H9 (cell line): Measurements from ENCODE around the gene LOC128125822.

Experiments used
- DNase-seq: peaks from one replicate; pipeline ENCODE4 v3.0.0-alpha.2; 2017
- H2AFZ ChIP-seq: one replicate; pipeline ENCODE4 v1.6.1; 2013; ENCODE audit warnings: mild to moderate bottlenecking, low read length, control low read depth, moderate library complexity
- H2AK5ac ChIP-seq: 2 replicates; pipeline ENCODE4 v1.6.1; 2013; ENCODE audit warnings: low read length, control low read depth, mixed read lengths; ENCODE audit not compliant: insufficient read length
- H2BK120ac ChIP-seq: one replicate; pipeline ENCODE4 v1.6.1; 2013; ENCODE audit warnings: low read depth, mild to moderate bottlenecking, low read length, control low read depth, inconsistent platforms; ENCODE audit not compliant: poor library complexity, severe bottlenecking
- H2BK12ac ChIP-seq: 2 replicates; pipeline ENCODE4 v1.6.1; 2013; ENCODE audit warnings: low read length, control low read depth, mixed read lengths, low read depth; ENCODE audit not compliant: insufficient read length
- H2BK15ac ChIP-seq: 2 replicates; pipeline ENCODE4 v1.6.1; 2013; ENCODE audit warnings: low read depth, low read length, control low read depth
- H2BK20ac ChIP-seq: one replicate; pipeline ENCODE4 v1.6.1; 2013; ENCODE audit warnings: low read depth, mild to moderate bottlenecking, low read length, control low read depth, inconsistent platforms; ENCODE audit not compliant: poor library complexity, severe bottlenecking
- H2BK5ac ChIP-seq: 2 replicates; pipeline ENCODE4 v1.6.1; 2013; ENCODE audit warnings: low read length, control low read depth, mixed read lengths; ENCODE audit not compliant: insufficient read length
- H3K14ac ChIP-seq: 2 replicates; pipeline ENCODE4 v1.6.1; 2013; ENCODE audit warnings: low read length, control low read depth; ENCODE audit not compliant: insufficient read depth
- H3K18ac ChIP-seq: 2 replicates; pipeline ENCODE4 v1.6.1; 2013; ENCODE audit warnings: low read depth, mild to moderate bottlenecking, mixed read lengths, low read length, control low read depth; ENCODE audit not compliant: insufficient read length
- H3K23ac ChIP-seq: 2 replicates; pipeline ENCODE4 v1.6.1; 2013; ENCODE audit warnings: low read length, control low read depth, mixed read lengths, low read depth; ENCODE audit not compliant: insufficient read length
- H3K23me2 ChIP-seq: 2 replicates; pipeline ENCODE4 v1.6.1; 2013; ENCODE audit warnings: low read depth, mild to moderate bottlenecking, mixed read lengths, low read length, control low read depth; ENCODE audit not compliant: insufficient read length, poor library complexity, severe bottlenecking
- H3K27ac ChIP-seq: 2 replicates; pipeline ENCODE4 v1.5.1; 2013; ENCODE audit warnings: low read length, control low read depth, mixed read lengths, low read depth; ENCODE audit not compliant: insufficient read length
- H3K27me3 ChIP-seq: 2 replicates; pipeline ENCODE4 v1.6.1; 2013; ENCODE audit warnings: low read length, control low read depth, inconsistent platforms; ENCODE audit not compliant: insufficient read depth
- H3K4ac ChIP-seq: 2 replicates; pipeline ENCODE4 v1.6.1; 2013; ENCODE audit warnings: low read depth, mild to moderate bottlenecking, control low read depth, inconsistent platforms, low read length, moderate library complexity
- H3K4me1 ChIP-seq: 2 replicates; pipeline ENCODE4 v1.6.1; 2013; ENCODE audit warnings: low read length, control low read depth, inconsistent platforms; ENCODE audit not compliant: insufficient read depth
- H3K4me2 ChIP-seq: 2 replicates; pipeline ENCODE4 v1.6.1; 2013; ENCODE audit warnings: low read length, control low read depth, mixed read lengths; ENCODE audit not compliant: insufficient read length, insufficient read depth
- H3K56ac ChIP-seq: 2 replicates; pipeline ENCODE4 v1.6.1; 2013; ENCODE audit warnings: low read depth, mild to moderate bottlenecking, mixed read lengths, low read length, control low read depth; ENCODE audit not compliant: insufficient read length
- H3K79me1 ChIP-seq: 2 replicates; pipeline ENCODE4 v1.6.1; 2013; ENCODE audit warnings: low read depth, mild to moderate bottlenecking, moderate library complexity, low read length, control low read depth, inconsistent platforms; ENCODE audit not compliant: insufficient read depth, poor library complexity, severe bottlenecking
- H3K79me2 ChIP-seq: 2 replicates; pipeline ENCODE4 v1.6.1; 2013; ENCODE audit warnings: low read length, control low read depth, inconsistent platforms; ENCODE audit not compliant: insufficient read depth
- H3K9ac ChIP-seq: 2 replicates; pipeline ENCODE4 v1.6.1; 2013; ENCODE audit warnings: low read length, control low read depth, mixed read lengths; ENCODE audit not compliant: insufficient read length; ENCODE audit errors: extremely low read depth
- H3K9me3 ChIP-seq: one replicate; pipeline ENCODE4 v1.6.1; 2013; ENCODE audit warnings: low read depth, low read length, inconsistent platforms; ENCODE audit not compliant: control insufficient read depth
- H3T11ph ChIP-seq: one replicate; pipeline ENCODE4 v1.6.1; 2013; ENCODE audit warnings: mild to moderate bottlenecking, low read length, control low read depth, inconsistent platforms
- H4K20me1 ChIP-seq: one replicate; pipeline ENCODE4 v1.6.1; 2013; ENCODE audit not compliant: control insufficient read depth, insufficient read length, insufficient read depth
- H4K5ac ChIP-seq: 2 replicates; pipeline ENCODE4 v1.6.1; 2013; ENCODE audit warnings: low read depth, mild to moderate bottlenecking, mixed read lengths, low read length, control low read depth; ENCODE audit not compliant: insufficient read length
- H4K8ac ChIP-seq: replicated peaks from 2 replicates; pipeline ENCODE4 v1.6.1; 2013; ENCODE audit warnings: low read length, control low read depth, mixed read lengths, low read depth; ENCODE audit not compliant: insufficient read length
- H4K91ac ChIP-seq: 2 replicates; pipeline ENCODE4 v1.6.1; 2013; ENCODE audit warnings: low read depth, mild to moderate bottlenecking, moderate library complexity, mixed read lengths, low read length, control low read depth; ENCODE audit not compliant: insufficient read length
- H3K27ac Mint-ChIP-seq, 3 experiments: 2 replicates in 2 of 3; 3 replicates in 1 of 3; pipeline ENCODE4 v1.8.0; 2020 to 2021; ENCODE audit warnings: mixed read lengths in 3 of 3, mild to moderate bottlenecking in 1 of 3, moderate library complexity in 1 of 3
- H3K27me3 Mint-ChIP-seq: 2 replicates; pipeline ENCODE4 v1.8.0; 2021; ENCODE audit warnings: low read depth, mild to moderate bottlenecking, moderate library complexity, mixed read lengths
- H3K36me3 Mint-ChIP-seq, 3 experiments: 2 replicates in 2 of 3; 3 replicates in 1 of 3; pipeline ENCODE4 v1.8.0; 2020 to 2021; ENCODE audit warnings: low read depth in 3 of 3, mixed read lengths in 3 of 3; ENCODE audit not compliant: insufficient read depth in 1 of 3
- H3K4me1 Mint-ChIP-seq, 2 experiments: 2 replicates each; pipeline ENCODE4 v1.8.0; 2020; ENCODE audit warnings: mixed read lengths in 2 of 2
- H3K4me3 Mint-ChIP-seq, 2 experiments: 2 replicates in 1 of 2; 3 replicates in 1 of 2; pipeline ENCODE4 v1.8.0; 2020 to 2021; ENCODE audit warnings: mild to moderate bottlenecking in 2 of 2, mixed read lengths in 2 of 2, moderate library complexity in 1 of 2
- H3K9me3 Mint-ChIP-seq, 2 experiments: 2 replicates in 1 of 2; 3 replicates in 1 of 2; pipeline ENCODE4 v1.8.0; 2020; ENCODE audit warnings: mild to moderate bottlenecking in 2 of 2, mixed read lengths in 2 of 2, moderate library complexity in 1 of 2
- WGBS: extraction: QIAGEN DNeasy Blood & Tissue Kit; methylation state at CpG from one replicate; pipeline ENCODE4 v1.1.7; 2013; ENCODE audit warnings: missing lambda C conversion rate, low lambda C conversion rate, mixed read lengths; ENCODE audit not compliant: insufficient read length; ENCODE audit errors: extremely low coverage; 5-methylcytosine and 5-hydroxymethylcytosine counted together
- TF ChIP-seq, protein P1 (sequence below): fragments of 200-600 bp; sonication (generic); conservative IDR thresholded peaks from 3 replicates; pipeline ENCODE4 v1.8.0; 2021; ENCODE audit warnings: antibody characterized with exemption, mild to moderate bottlenecking

The LOC128125822 gene

DNA sequence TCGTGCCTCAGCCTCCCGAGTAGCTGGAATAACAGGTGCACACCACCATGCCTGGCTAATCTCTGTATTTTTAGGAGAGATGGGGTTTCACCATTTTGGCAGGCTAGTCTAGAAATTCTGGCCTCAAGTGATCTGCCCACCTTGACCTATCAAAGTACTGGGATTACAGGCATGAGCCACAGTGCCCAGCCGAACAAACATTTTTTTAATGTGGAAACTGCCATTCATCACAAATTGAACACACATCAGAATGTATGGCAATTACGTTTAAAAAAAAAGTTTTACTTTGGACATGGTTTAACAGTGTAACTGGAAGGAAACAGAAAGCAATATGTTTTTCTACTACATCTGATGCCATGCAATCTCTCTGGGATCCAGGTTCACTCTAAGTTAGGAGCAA lies 38.3 kb upstream of the LOC128125822 start:
- H3K27me3 Mint-ChIP-seq, result peaks cover 8% of the 10 kb centered on the region
- no peak overlapping the region for H3K18ac ChIP-seq
- no peak overlapping the region for H2BK20ac ChIP-seq
- TF ChIP-seq, protein P1, sequence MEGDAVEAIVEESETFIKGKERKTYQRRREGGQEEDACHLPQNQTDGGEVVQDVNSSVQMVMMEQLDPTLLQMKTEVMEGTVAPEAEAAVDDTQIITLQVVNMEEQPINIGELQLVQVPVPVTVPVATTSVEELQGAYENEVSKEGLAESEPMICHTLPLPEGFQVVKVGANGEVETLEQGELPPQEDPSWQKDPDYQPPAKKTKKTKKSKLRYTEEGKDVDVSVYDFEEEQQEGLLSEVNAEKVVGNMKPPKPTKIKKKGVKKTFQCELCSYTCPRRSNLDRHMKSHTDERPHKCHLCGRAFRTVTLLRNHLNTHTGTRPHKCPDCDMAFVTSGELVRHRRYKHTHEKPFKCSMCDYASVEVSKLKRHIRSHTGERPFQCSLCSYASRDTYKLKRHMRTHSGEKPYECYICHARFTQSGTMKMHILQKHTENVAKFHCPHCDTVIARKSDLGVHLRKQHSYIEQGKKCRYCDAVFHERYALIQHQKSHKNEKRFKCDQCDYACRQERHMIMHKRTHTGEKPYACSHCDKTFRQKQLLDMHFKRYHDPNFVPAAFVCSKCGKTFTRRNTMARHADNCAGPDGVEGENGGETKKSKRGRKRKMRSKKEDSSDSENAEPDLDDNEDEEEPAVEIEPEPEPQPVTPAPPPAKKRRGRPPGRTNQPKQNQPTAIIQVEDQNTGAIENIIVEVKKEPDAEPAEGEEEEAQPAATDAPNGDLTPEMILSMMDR, result no peak
- no peak overlapping the region for H3K27ac ChIP-seq
- H2BK5ac ChIP-seq, result no peak overlapping the region
- H3K36me3 Mint-ChIP-seq, result no peaks in the 10 kb centered on the region
- no peak overlapping the region for H3K4ac ChIP-seq
- DNase-seq, result no peak
- no peak overlapping the region for H2BK120ac ChIP-seq
- H3K4me2 ChIP-seq, result no peak overlapping the region
- no peak overlapping the region for H3K23ac ChIP-seq
- no peak overlapping the region for H3K14ac ChIP-seq
- H3K4me3 Mint-ChIP-seq, result no peak overlapping the region
- H4K8ac ChIP-seq, result no peak overlapping the region
- no peak overlapping the region for H3K56ac ChIP-seq
- H3K9me3 ChIP-seq, result no peaks in the 10 kb centered on the region
- H3T11ph ChIP-seq, result no peak overlapping the region
- H2AFZ ChIP-seq, result no peak overlapping the region
- H4K5ac ChIP-seq, result no peak overlapping the region
- H3K9ac ChIP-seq, result no peak overlapping the region
- no peaks in the 10 kb centered on the region for H4K20me1 ChIP-seq
- WGBS, result no CpG with 5 or more reads among the region's 4 CpGs
- H2BK15ac ChIP-seq, result no peak overlapping the region
- H3K27me3 ChIP-seq, result no peaks in the 10 kb centered on the region
- no peak overlapping the region for H3K27ac Mint-ChIP-seq
- no peaks in the 10 kb centered on the region for H3K23me2 ChIP-seq
- H2BK12ac ChIP-seq, result no peak overlapping the region
- no peaks in the 10 kb centered on the region for H3K9me3 Mint-ChIP-seq
- no peak overlapping the region for H2AK5ac ChIP-seq
- no peaks in the 10 kb centered on the region for H3K4me1 ChIP-seq
- no peak overlapping the region for H4K91ac ChIP-seq
- no peaks in the 10 kb centered on the region for H3K79me2 ChIP-seq
- H3K79me1 ChIP-seq, result no peaks in the 10 kb centered on the region
- H3K4me1 Mint-ChIP-seq, result no peaks in the 10 kb centered on the region
